Activated CD8-positive, alpha-beta memory T cell treated with anti-CD3 and anti-CD28 coated beads for 36 hours (primary cell): ENCODE results near the gene NCLN. TPM values are rescaled to one million over a fixed set of nuclear protein-coding genes. Genes with fewer than 3 reads are reported as not detected.
"Not testable (repeated sequence)": the region's sequence is repeated elsewhere in the genome, so short reads cannot be mapped to it uniquely, and the experiment has no call there.

Experiments
- CTCF ChIA-PET: fragments of 350-600 bp; sonication (Branson Sonifier 250); formaldehyde crosslinking; loops from one replicate; lab custom pipeline; 2021; ENCODE audit warnings: antibody characterized with exemption; lab: Charles Lee
- POLR2A ChIA-PET: fragments of 350-600 bp; sonication (Branson Sonifier 250); formaldehyde crosslinking; loops from one replicate; lab custom pipeline; 2021; ENCODE audit warnings: antibody characterized with exemption; lab: Charles Lee
- total RNA-seq, 2 experiments: library from RNA; stranded (reverse); gene quantifications; one replicate each; pipeline ENCODE4 v1.2.3, GENCODE V29; 2021

Gene NCLN
- total RNA-seq, 2 experiments from 2014 or later, result 102 to 106 TPM

- CTCF ChIA-PET, POLR2A ChIA-PET: not testable (repeated sequence)
Measured at GRCh38 chr19:3191806-3192104, 6.0 kb downstream of the NCLN start.

GRCh38 chr19:3192228-3192635, 6.5 kb downstream of the NCLN start:
- ChIA-PET POLR2A (no interaction called here), CTCF (no interaction called here)

GRCh38 chr19:3192684-3193083, 7.0 kb downstream of the NCLN start:
- ChIA-PET CTCF (no interaction called here), POLR2A (no interaction called here)

GRCh38 chr19:3193256-3194105, 7.8 kb downstream of the NCLN start:
- ChIA-PET POLR2A (no interaction called here), CTCF (no interaction called here)

GRCh38 chr19:3194106-3195087, 8.7 kb downstream of the NCLN start:
- ChIA-PET POLR2A (no interaction called here), CTCF (no interaction called here)

GRCh38 chr19:3196064-3196932, 10.6 kb downstream of the NCLN start:
- POLR2A ChIA-PET, result no interaction called here
- CTCF ChIA-PET, result no interaction called here

GRCh38 chr19:3196933-3197205, 11.1 kb downstream of the NCLN start:
- CTCF ChIA-PET, result no interaction called here

GRCh38 chr19:3198901-3199700, 13.4 kb downstream of the NCLN start:
- POLR2A ChIA-PET, result interaction anchor here (0.5 to 0.7 kb wide), 2 partner anchors 194 to 1025 kb away, joined by 3 to 5 read pairs; no protein-coding TSS in a partner anchor
- CTCF ChIA-PET, result no interaction called here

More at GRCh38 chr19:3196933-3197205, 11.1 kb downstream of the NCLN start:
- POLR2A ChIA-PET, result no interaction called here

GRCh38 chr19:3201072-3201700, 15.5 kb downstream of the NCLN start:
- ChIA-PET CTCF (no interaction called here), POLR2A (no interaction called here)

GRCh38 chr19:3201911-3202310, 16.2 kb downstream of the NCLN start:
- POLR2A ChIA-PET, result no interaction called here
- CTCF ChIA-PET, result interaction anchor here (0.6 kb wide), 1 partner anchor 36 kb away, joined by 3 read pairs; no protein-coding TSS in a partner anchor

- ChIA-PET POLR2A (interaction anchor here (0.6 kb wide), 1 partner anchor 302 kb away, joined by 3 read pairs; no protein-coding TSS in a partner anchor), CTCF (interaction anchor here (0.6 kb wide), 2 partner anchors 36 to 116 kb away, joined by 3 read pairs; no protein-coding TSS in a partner anchor)
Measured at GRCh38 chr19:3202346-3202745, 16.6 kb downstream of the NCLN start.

- POLR2A ChIA-PET, result interaction anchor here (0.6 kb wide), 1 partner anchor 301 kb away, joined by 3 read pairs; no protein-coding TSS in a partner anchor
- CTCF ChIA-PET, result interaction anchor here (0.6 kb wide), 2 partner anchors 116 to 549 kb away, joined by 3 read pairs; no protein-coding TSS in a partner anchor
Measured at GRCh38 chr19:3202895-3203294, 17.2 kb downstream of the NCLN start.

- ChIA-PET POLR2A (interaction anchor here (0.6 kb wide), 1 partner anchor 385 kb away, joined by 3 read pairs; no protein-coding TSS in a partner anchor), CTCF (interaction anchor here (0.6 kb wide), 1 partner anchor 550 kb away, joined by 3 read pairs; no protein-coding TSS in a partner anchor)
Measured at GRCh38 chr19:3203805-3204645, 18.3 kb downstream of the NCLN start.

- POLR2A ChIA-PET, result interaction anchor here (0.6 kb wide), 1 partner anchor 384 kb away, joined by 3 read pairs; no protein-coding TSS in a partner anchor
- CTCF ChIA-PET, result no interaction called here
Measured at GRCh38 chr19:3204646-3205275, 19.0 kb downstream of the NCLN start.

GRCh38 chr19:3206216-3206953, 20.7 kb downstream of the NCLN start:
- POLR2A ChIA-PET, result no interaction called here
- CTCF ChIA-PET, result no interaction called here
